HG03442 (cell line): ENCODE results near the gene PAGR1.

ENCODE experiments used
- ATAC-seq: cut with Tn5 transposase; IDR thresholded peaks from one replicate; pipeline ENCODE4 v1.9.1; 2021; ENCODE audit warnings: mild to moderate bottlenecking, moderate library complexity; ENCODE audit not compliant: unreplicated experiment

Gene PAGR1

DNA sequence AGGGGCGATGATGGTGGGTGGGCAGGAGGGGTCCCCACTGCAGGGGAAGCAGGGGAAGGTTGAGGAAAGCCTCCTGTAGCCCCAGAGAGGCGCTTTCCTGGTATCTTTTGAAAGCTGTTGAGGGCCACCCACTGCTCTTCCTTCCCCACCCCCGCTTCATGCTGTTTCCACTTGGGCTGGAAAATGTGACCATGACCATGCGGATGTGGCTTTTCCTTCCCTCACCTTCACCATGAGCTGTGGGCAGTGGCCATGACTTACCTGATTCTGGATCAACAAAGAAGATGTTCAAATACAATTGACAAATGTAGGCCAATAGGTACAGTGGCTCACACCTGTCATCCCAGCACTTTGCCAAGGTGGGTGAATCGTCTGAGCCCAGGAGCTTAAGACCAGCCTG lies 18.1 kb downstream of the PAGR1 start:
- no peak for ATAC-seq

DNA sequence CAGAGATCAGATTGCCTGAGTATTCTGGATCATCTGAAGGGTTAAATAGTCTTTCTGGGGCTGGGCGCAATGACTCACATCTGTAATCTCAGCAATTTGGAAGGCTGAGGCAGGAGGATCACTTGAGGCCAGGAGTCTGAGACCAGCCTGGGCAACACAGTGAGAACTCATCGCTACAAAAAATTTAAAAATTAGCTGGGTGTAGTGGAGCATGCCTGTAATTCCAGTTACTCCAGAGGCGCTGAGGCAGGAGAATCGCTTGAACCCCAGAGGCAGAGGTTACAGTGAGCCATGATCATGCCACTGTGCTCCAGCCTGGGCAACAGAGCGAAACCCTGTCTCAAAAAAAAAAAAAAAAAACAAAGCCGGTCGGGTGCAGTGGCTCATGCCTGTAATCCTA lies 20.0 kb downstream of the PAGR1 start:
- ATAC-seq = no peak

- ATAC-seq = no peak
These were observed 20.7 kb downstream of the PAGR1 start for GRCh38 chr16:29836623-29837022.

GRCh38 chr16:29837841-29838240 lies 21.9 kb downstream of the PAGR1 start:
- ATAC-seq = no peak

DNA sequence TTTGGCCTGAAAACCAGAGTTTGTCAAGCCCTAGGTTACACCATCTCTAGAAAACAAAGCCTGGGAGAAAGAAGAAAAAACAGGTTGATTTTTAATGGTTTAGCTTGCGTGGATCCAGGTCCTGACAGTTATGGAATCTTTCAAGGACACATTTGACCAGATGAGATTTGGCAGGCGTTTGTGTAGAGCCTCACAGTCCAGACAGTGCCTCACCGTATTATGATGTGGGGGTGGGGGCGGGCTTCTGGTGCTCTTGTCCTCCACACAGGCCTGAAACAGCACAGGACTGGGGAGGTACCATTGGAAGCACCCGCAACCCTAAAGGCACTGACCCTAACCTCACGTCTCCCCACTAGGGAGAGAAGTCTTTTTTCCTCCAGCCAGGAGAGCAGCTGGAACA lies 23.9 kb downstream of the PAGR1 start:
- ATAC-seq = no peak

- no peak for ATAC-seq
These were observed 24.3 kb downstream of the PAGR1 start for GRCh38 chr16:29840240-29840639.

DNA sequence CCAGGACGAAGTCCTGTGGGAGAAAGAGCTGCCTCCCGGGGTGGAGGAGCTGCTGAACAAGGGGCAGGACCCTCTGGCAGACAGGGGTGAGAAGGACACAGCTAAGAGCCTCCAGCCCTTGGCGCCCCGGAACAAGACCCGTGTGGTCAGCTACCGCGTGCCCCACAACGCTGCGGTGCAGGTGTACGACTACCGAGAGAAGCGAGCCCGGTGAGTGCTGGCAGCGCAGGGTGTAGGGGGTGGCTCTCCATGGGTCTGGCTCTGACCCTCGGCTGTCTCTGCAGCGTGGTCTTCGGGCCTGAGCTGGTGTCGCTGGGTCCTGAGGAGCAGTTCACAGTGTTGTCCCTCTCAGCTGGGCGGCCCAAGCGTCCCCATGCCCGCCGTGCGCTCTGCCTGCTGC lies 25.7 kb downstream of the PAGR1 start:
- no peak for ATAC-seq

DNA sequence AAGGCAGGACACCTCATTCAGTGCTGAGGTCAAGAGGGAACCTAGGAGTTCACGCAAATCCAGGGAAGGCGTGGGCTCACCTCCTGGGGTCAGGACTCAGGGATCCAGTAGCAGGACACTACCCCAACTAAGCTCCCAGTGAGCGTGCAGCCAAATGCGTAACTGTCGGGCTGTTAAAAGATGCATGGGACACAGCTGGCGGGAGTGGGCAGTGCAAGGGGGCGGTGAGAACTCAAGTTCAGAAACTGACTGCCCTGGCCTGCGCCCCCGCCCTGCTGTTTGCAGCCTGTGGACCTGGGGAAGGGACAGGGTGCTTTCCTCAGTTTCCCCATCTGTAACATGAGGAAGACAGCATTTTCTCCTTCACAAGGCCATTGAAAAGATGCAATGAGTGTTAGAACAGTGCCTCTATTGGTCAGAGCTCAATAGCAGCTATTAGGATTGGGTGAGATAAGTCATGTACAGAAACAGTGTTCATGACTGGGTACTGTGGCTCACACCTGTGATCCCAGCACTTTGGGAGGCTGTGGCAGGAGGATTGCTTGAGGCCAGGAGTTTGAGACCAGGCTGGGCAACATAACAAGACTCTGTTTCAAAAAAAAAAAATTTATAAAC lies 26.9 kb downstream of the PAGR1 start:
- ATAC-seq = no peak

DNA sequence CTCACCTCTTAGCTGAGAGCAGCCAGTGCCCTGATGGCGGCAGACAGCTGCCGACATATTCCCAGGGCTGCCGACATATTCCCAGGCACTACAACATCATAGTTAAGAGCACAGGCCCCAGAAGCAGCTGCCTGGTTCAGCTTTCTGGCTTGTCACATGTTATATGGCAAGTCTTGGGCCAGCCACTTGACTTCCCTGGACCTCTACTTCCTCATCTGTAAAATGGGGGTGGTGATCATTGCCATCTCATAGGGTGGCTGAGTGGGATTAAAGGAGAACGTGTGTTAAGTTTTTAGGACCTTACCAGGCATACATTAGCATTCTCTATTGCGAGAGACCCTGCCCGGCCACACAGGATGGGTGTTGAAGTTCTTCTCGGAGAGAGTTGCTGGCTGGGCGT lies 28.0 kb downstream of the PAGR1 start:
- ATAC-seq = no peak

GRCh38 chr16:29844575-29845331 lies 28.8 kb downstream of the PAGR1 start:
- no peak for ATAC-seq

- no peak for ATAC-seq
These were observed 29.7 kb downstream of the PAGR1 start for GRCh38 chr16:29845656-29846055.

GRCh38 chr16:29848420-29849297 lies 32.7 kb downstream of the PAGR1 start:
- ATAC-seq = no peak

DNA sequence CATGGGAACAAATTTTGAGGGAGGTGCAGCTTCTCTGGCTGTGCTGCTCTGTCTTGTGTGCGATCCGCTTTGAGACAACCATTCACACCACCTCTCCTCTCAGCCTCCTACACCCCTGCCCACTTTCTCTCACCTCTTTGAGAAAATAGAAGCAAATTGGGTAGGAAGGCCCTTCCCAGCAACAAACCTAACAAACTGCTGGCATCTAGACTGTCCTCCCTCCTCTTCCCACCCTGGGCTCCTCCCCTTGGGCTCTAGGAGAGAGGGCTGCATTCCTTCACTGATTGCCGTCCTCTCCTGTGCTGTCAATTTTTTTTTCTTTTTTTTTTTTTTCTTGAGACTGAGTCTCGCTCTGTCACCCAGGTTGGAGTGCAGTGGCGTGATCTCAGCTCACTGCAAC lies 33.6 kb downstream of the PAGR1 start:
- no peak for ATAC-seq

DNA sequence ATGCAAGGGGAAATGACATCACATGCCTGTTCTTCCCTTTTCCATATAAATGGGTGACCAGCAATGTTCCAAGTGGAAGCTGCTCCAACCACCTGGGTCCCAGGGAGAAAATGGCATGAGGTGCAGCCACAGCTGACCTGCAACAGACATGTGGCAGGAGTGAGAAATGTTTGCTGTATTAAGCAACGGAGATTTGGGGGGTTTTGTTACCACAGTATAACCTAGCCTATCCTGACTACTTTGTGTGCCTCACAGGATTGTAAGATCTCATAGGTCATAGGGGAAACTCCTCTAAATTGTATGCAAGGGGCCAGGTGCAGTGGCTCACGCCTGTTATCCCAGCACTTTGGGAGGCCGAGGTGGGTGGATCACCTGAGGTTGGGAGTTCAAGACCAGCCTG lies 35.0 kb downstream of the PAGR1 start:
- ATAC-seq = no peak

DNA sequence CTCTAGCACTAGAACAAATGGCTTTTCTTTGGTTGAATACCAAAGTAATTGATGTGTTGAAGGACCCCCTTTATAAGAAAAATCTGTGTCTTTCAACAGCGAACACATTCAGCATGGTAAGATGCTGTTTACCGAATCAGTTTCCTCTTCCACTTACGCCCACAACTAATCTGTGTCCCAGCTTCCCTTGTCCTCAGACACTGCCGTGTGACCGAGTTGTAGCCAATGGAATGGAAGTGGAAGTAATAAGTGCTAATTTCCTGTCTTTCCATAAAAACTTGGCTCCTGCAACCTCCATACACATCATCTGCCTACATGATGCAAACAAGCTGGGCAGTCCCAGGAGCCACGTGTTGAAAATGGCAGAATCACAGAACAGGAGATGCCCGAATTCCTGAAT lies 36.7 kb downstream of the PAGR1 start:
- ATAC-seq = no peak

- ATAC-seq = no peak
These were observed 38.7 kb downstream of the PAGR1 start for GRCh38 chr16:29854520-29855100.

- ATAC-seq = no peak
These were observed 41.3 kb downstream of the PAGR1 start for GRCh38 chr16:29857133-29857760.

- no peak for ATAC-seq
These were observed 42.3 kb downstream of the PAGR1 start for GRCh38 chr16:29858149-29858849.

GRCh38 chr16:29858974-29859373 lies 43.0 kb downstream of the PAGR1 start:
- ATAC-seq = no peak

GRCh38 chr16:29860218-29860617 lies 44.3 kb downstream of the PAGR1 start:
- ATAC-seq = no peak
